GM06990 (cell line): ENCODE data around the gene SLC6A15.

Source experiments
- DNase-seq: peaks from one replicate; pipeline ENCODE4 v3.0.0-alpha.2; 2011; ENCODE audit not compliant: insufficient read length; ENCODE audit errors: extremely low read depth
- H3K27me3 ChIP-seq: replicated peaks from 2 replicates; pipeline ENCODE4 v1.6.0; 2011; ENCODE audit warnings: low read length; ENCODE audit not compliant: control insufficient read depth, insufficient read depth
- H3K36me3 ChIP-seq: 2 replicates; pipeline ENCODE4 v1.5.1; 2011; ENCODE audit warnings: low read length; ENCODE audit not compliant: control insufficient read depth, insufficient read depth
- H3K4me3 ChIP-seq: replicated peaks from 2 replicates; pipeline ENCODE4 v1.5.1; 2011; ENCODE audit warnings: low read depth, mild to moderate bottlenecking, control low read depth, low read length
- CTCF ChIP-seq: IDR thresholded peaks from 2 replicates; pipeline ENCODE4 v1.5.1; 2011; ENCODE audit warnings: low read length, control low read depth, mild to moderate bottlenecking, inconsistent platforms; ENCODE audit not compliant: insufficient read depth, poor library complexity, severe bottlenecking

SLC6A15 gene

GRCh38 chr12:84856156-84856900 lies 56.3 kb downstream of the SLC6A15 start:
- no peak for DNase-seq
- Histone ChIP-seq H3K27me3 (no peaks in the 10 kb centered on the region), H3K36me3 (no peaks in the 10 kb centered on the region), H3K4me3 (no peak overlapping the region)
- TF ChIP-seq CTCF: no peak

GRCh38 chr12:84843593-84844144 lies 68.9 kb downstream of the SLC6A15 start:
- no peak overlapping the region for H3K4me3 ChIP-seq
- DNase-seq: no peak
- no peaks in the 10 kb centered on the region for H3K36me3 ChIP-seq
- no peak for TF ChIP-seq CTCF
- H3K27me3 ChIP-seq: no peaks in the 10 kb centered on the region

DNA sequence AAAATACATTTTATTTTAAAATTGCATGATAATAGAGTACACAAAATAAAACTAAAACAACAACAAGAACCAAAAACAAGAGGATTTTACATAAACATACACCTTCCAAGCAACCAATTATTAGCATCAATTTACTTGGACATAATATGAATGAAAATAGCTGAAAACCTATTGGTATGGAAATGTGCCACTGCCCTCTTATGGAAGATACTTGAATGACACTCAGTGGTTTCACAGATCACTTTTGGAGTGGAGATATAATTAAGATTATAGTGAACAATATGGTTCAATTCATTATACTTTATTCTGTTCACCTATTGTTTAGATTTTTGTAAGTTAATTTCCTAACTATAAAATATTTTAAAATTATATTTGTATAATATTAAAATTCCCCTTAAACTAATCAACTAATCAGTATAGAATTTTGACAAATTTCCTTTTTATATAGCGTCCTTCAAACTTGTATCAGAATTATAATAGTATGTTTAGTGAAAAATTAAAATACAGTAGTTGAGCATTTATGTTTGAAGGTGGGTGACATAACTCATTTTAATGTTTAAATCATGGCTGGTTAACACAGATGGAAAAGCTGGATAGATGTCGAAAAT lies 70.1 kb downstream of the SLC6A15 start:
- no peak overlapping the region for H3K4me3 ChIP-seq
- TF ChIP-seq CTCF: peak; percentile 58
- H3K36me3 ChIP-seq: no peaks in the 10 kb centered on the region
- DNase-seq: no peak
- no peaks in the 10 kb centered on the region for H3K27me3 ChIP-seq

DNA sequence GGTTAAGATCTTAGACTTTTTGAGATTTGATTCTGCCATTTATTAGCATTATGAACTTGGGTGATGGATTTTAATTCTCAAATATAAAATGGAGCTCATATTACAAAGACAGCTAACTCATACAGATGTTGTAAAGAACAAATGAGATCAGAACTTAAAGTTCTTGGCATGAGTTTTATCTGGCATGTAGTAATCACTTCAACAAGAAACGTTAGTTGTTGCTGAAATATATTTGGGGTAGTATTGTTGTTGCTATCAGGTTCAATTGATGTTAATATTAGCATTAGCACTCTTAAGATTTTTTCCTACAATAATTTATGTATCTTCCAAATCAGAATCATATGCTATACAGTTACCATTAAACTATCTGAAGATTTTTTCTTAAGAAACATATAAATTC lies 71.0 kb downstream of the SLC6A15 start:
- no peak for DNase-seq
- Histone ChIP-seq H3K27me3 (no peaks in the 10 kb centered on the region), H3K36me3 (no peaks in the 10 kb centered on the region), H3K4me3 (no peak overlapping the region)
- no peak for TF ChIP-seq CTCF

- no peaks in the 10 kb centered on the region for H3K36me3 ChIP-seq
- no peaks in the 10 kb centered on the region for H3K27me3 ChIP-seq
- no peak for TF ChIP-seq CTCF
- no peak for DNase-seq
- H3K4me3 ChIP-seq: no peak overlapping the region
Observed at GRCh38 chr12:84840356-84840755, 72.2 kb downstream of the SLC6A15 start.

DNA sequence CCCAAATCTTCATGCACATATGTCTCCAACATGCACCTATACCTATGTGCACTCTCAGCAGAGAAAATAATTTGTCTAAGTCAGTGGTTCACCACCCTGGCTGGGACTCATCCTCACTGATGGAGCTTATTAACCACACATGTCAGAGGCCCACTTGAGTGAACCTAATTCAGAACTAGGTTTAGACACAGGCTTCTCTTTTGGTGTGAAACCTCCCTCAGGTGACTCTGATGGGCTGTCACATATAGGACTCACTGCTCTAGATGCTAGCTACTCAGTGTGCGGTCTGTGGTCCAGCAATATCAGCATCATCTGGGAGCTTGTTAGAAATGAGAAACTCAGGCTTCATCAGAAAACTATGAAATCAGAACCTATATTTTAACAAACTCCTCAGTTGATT lies 85.7 kb downstream of the SLC6A15 start:
- no peak for DNase-seq
- Histone ChIP-seq H3K36me3 (no peaks in the 10 kb centered on the region), H3K27me3 (no peaks in the 10 kb centered on the region), H3K4me3 (no peak overlapping the region)
- no peak for TF ChIP-seq CTCF
